ENCODE measurements around the gene CDK4. TPM values are rescaled to one million over a fixed set of nuclear protein-coding genes. Genes with fewer than 3 reads are reported as not detected.

Gene CDK4
- total and polyA plus RNA-seq, 2 of the 13 experiments (the other 11 are each of a cell fraction or from before 2014, with no cell fraction given), result 191 to 209 TPM

DNA sequence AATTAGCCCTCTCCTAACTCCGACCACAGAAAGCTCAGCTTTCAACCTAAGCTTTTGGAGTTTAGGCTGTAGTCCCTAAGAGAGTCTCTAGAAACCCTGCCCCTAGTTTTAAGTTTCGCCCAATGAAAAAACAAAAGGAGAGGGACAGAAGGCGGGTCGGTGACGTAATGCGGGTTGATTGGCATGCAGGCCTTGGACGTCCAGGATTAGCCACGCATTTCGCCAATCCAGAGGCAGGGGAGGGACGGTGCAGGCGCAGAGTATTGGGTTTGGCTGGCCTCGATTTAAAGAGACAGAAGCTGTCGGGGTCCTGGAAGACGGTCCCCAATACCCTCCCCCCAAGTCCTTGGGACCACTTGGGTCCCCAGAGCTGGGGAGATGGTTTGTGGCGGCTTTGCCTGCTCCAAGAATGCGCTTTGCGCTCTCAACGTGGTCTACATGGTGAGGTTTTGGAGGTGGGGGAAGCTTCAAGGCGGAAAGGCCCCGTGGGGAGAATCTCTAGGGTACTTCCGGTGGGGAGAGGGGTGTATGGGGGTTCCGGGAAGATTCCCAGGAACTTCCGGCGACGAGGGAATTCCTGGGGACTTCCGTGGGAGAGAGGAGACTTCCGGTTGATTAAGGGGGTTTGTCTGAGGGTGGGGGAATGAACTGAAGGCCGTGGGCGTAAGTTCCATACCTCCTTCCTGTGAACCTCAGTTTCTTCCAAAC, 7.2 kb downstream of the CDK4 start, which contains the start of gene TSPAN31 (continued):
- TF ChIP-seq, protein P1, sequence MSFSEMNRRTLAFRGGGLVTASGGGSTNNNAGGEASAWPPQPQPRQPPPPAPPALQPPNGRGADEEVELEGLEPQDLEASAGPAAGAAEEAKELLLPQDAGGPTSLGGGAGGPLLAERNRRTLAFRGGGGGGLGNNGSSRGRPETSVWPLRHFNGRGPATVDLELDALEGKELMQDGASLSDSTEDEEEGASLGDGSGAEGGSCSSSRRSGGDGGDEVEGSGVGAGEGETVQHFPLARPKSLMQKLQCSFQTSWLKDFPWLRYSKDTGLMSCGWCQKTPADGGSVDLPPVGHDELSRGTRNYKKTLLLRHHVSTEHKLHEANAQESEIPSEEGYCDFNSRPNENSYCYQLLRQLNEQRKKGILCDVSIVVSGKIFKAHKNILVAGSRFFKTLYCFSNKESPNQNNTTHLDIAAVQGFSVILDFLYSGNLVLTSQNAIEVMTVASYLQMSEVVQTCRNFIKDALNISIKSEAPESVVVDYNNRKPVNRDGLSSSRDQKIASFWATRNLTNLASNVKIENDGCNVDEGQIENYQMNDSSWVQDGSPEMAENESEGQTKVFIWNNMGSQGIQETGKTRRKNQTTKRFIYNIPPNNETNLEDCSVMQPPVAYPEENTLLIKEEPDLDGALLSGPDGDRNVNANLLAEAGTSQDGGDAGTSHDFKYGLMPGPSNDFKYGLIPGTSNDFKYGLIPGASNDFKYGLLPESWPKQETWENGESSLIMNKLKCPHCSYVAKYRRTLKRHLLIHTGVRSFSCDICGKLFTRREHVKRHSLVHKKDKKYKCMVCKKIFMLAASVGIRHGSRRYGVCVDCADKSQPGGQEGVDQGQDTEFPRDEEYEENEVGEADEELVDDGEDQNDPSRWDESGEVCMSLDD (CRISPR knock-in tag; IDR thresholded peaks at IDR 0.05; ENCODE audit: borderline replicate concordance), result no peak
- TF ChIP-seq JUN (CRISPR knock-in tag; IDR thresholded peaks at IDR 0.05) (no peak), CREB1 (IDR thresholded peaks at IDR 0.05) (peak; percentile 90), CREB1 (CRISPR knock-in tag; IDR thresholded peaks at IDR 0.05) (peak; percentile 98), KDM2A (CRISPR knock-in tag; IDR thresholded peaks at IDR 0.05; ENCODE audit: borderline replicate concordance, low read depth) (peak; percentile 92), SP2 (CRISPR knock-in tag; IDR thresholded peaks at IDR 0.05) (peak; percentile 90), ZNF839 (CRISPR knock-in tag; IDR thresholded peaks at IDR 0.05; ENCODE audit: borderline replicate concordance) (no peak), SRY (CRISPR knock-in tag; IDR thresholded peaks at IDR 0.05) (peak; percentile 56; the same call in 1 of the 2 replicates), MED1 (CRISPR knock-in tag; IDR thresholded peaks at IDR 0.05) (0 out of 2 replicates have a peak, but pooled peaks have one; percentile 25), ATM (IDR thresholded peaks at IDR 0.05; ENCODE audit: borderline replicate concordance) (no peak), EP300 (IDR thresholded peaks at IDR 0.05; ENCODE audit: low read depth in 2 of 2, low read length in 2 of 2) (no peak), EP300 (CRISPR knock-in tag; IDR thresholded peaks at IDR 0.05; ENCODE audit: borderline replicate concordance) (no peak), ZNF329 (CRISPR knock-in tag; IDR thresholded peaks at IDR 0.05; ENCODE audit: low read depth) (no peak), HCFC1 (IDR thresholded peaks at IDR 0.05; ENCODE audit: low read depth, low read length) (no peak), BCL6 (CRISPR knock-in tag; IDR thresholded peaks at IDR 0.05) (no peak), ZBTB21 (CRISPR knock-in tag; IDR thresholded peaks at IDR 0.05) (peak; percentile 83), TAF15 (IDR thresholded peaks at IDR 0.05; ENCODE audit: low read depth, low read length, poor library complexity, severe bottlenecking) (peak; percentile 38), HNRNPH1 (optimal IDR thresholded peaks at IDR 0.05; ENCODE audit: low read depth, low read length) (peak; percentile 6), ONECUT2 (CRISPR knock-in tag; IDR thresholded peaks at IDR 0.05) (peak; percentile 21; the same call in 1 of the 2 replicates), ZBTB7B (CRISPR knock-in tag; IDR thresholded peaks at IDR 0.05) (peak; percentile 16; the same call in 1 of the 2 replicates)
- TF ChIP-seq, protein P2, sequence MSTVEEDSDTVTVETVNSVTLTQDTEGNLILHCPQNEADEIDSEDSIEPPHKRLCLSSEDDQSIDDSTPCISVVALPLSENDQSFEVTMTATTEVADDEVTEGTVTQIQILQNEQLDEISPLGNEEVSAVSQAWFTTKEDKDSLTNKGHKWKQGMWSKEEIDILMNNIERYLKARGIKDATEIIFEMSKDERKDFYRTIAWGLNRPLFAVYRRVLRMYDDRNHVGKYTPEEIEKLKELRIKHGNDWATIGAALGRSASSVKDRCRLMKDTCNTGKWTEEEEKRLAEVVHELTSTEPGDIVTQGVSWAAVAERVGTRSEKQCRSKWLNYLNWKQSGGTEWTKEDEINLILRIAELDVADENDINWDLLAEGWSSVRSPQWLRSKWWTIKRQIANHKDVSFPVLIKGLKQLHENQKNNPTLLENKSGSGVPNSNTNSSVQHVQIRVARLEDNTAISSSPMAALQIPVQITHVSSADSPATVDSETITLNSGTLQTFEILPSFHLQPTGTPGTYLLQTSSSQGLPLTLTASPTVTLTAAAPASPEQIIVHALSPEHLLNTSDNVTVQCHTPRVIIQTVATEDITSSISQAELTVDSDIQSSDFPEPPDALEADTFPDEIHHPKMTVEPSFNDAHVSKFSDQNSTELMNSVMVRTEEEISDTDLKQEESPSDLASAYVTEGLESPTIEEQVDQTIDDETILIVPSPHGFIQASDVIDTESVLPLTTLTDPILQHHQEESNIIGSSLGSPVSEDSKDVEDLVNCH (CRISPR knock-in tag; IDR thresholded peaks at IDR 0.05), result no peak
- TF ChIP-seq, protein P3, sequence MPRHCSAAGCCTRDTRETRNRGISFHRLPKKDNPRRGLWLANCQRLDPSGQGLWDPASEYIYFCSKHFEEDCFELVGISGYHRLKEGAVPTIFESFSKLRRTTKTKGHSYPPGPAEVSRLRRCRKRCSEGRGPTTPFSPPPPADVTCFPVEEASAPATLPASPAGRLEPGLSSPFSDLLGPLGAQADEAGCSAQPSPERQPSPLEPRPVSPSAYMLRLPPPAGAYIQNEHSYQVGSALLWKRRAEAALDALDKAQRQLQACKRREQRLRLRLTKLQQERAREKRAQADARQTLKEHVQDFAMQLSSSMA (CRISPR knock-in tag; IDR thresholded peaks at IDR 0.05), result no peak
- TF ChIP-seq, protein P4, sequence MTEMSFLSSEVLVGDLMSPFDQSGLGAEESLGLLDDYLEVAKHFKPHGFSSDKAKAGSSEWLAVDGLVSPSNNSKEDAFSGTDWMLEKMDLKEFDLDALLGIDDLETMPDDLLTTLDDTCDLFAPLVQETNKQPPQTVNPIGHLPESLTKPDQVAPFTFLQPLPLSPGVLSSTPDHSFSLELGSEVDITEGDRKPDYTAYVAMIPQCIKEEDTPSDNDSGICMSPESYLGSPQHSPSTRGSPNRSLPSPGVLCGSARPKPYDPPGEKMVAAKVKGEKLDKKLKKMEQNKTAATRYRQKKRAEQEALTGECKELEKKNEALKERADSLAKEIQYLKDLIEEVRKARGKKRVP (CRISPR knock-in tag; IDR thresholded peaks at IDR 0.05), result no peak
